HG02852 (cell line): ENCODE measurements around the gene TSPAN31.
"Not testable (repeated sequence)": the region's sequence is repeated elsewhere in the genome, so short reads cannot be mapped to it uniquely, and the experiment has no call there.

ENCODE experiments used
- ATAC-seq: cut with Tn5 transposase; IDR thresholded peaks from one replicate; pipeline ENCODE4 v1.9.1; 2021; ENCODE audit warnings: mild to moderate bottlenecking, moderate library complexity; ENCODE audit not compliant: unreplicated experiment

TSPAN31 gene

GRCh38 chr12:57721846-57722608 is 22.8 kb upstream of the TSPAN31 start:
- not testable (repeated sequence) for ATAC-seq

DNA sequence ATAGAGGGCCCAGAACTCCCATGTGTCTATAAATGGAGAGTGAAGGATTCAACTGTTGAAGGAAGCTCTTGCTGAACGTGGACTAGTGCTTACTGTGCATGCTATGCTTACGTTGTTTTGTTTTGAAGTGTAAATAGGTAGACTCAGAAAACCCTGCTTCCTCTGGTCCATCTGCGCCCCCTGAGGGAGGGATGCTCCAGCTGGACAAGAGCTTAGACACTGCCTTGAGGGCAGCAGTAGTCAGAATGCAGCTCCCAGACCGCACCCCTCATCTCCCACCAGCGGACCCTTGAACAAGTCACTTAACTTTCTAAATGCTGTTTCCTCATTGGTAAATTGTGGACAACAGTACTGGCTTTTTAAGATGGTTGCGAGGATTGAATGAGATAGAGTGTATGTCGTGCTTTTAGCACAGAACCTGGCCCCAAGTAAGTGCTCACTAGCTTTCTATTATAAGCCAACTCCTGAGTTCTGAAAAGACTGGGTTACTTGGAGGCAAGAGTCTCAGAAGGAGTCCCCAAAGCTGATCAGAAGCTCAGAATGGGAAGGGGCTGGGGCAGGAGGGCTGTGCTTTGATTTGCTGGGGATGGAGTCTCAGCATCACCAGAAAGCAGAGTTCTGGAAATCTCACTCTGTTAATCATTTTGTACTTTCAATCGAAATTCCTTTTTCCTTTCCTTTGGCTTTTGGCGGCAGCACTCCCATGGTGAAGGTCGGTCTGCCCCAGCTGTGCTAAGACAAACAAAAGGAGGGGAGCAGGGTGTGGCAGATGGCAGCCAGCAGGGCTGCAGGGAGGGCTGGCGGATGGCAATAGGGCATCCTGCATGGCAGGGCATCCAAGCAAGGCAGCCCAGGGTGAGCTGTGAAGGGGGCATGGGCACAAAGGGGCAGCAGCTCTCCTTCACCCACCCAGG is 21.9 kb upstream of the TSPAN31 start:
- no peak for ATAC-seq

- no peak for ATAC-seq
These were observed 21.2 kb upstream of the TSPAN31 start for GRCh38 chr12:57723630-57723962.

DNA sequence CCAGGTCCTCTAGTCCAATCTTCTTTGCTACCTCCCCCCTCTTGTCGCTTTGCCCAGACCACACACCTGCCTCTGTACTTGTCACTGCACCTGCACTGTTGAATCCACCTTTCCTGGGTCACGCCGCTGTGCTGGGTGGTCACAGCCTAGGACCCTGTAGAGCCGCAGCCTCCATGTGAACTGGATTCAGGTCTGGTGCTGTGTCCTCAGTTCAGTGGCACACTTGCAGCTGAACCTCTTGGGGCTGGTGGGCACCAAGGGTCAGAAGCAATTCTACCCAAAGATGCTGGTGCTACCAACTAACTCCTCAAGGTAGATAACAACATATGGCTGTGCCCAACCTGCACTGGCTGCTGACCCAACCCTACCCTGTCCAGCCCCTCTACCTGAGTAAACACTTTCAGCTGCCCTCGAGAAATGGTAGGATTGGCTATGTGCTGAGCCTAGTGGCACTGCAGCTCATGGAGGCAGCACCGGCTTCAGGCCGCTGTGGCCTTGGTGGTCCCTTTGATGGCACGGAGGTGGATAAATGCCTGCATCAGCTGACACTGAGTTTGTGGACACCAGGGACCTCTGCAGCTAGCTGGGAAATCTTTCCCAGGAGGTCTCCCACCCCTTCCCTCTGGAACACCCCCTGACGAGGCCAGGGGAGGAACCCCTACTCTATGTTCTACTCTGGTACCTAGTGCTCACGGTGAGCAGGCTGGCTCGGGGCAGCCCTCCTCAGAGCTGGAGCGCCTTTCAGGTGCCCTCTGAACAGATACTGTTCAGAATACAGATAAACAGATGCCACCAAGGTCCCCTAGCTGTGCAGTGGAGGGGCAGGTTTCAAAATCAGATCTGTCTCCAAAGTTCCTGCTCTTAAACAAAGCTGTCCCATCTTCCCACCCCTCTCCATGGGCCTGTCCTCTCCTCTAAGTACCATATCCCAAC is 20.6 kb upstream of the TSPAN31 start:
- ATAC-seq: no peak

DNA sequence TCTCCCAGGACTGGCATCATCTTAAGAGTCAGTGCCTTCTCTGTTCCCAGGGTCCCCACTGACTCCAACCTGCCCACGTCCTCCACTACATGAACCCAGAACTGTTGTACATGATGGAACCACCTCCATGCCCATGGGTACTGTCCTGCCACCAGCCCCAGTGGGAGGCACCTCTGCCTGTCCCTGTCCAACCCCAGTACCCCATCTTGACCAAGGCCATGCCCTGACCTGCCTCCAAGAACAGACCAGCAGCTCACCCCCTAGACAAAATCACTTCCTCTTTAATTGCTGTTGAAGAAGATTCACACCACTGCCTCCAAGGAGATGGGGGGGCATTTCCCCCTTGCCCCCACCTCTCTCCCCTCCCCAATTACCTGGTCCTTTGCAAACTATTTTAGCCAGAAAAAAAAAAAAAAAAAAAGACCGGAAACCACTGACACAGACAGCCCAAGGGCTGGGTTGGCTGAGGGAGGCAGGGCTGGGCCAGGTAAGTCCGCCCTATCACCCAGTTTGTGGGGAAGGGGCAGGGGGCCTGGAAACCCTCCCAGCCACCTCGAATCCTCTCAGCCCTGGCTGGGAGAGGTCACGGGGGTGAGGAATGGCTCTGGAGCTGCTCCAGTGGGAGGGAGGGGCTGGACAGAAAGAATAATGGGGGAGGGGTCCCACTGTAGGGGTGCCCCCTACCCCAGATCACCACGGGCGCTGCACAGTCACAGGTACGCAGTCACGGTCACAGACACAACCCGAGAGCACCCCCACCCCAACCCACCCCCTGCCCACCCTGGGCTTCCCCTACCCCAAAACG is 19.7 kb upstream of the TSPAN31 start:
- no peak for ATAC-seq

GRCh38 chr12:57725851-57726150 is 19.0 kb upstream of the TSPAN31 start:
- ATAC-seq: no peak

DNA sequence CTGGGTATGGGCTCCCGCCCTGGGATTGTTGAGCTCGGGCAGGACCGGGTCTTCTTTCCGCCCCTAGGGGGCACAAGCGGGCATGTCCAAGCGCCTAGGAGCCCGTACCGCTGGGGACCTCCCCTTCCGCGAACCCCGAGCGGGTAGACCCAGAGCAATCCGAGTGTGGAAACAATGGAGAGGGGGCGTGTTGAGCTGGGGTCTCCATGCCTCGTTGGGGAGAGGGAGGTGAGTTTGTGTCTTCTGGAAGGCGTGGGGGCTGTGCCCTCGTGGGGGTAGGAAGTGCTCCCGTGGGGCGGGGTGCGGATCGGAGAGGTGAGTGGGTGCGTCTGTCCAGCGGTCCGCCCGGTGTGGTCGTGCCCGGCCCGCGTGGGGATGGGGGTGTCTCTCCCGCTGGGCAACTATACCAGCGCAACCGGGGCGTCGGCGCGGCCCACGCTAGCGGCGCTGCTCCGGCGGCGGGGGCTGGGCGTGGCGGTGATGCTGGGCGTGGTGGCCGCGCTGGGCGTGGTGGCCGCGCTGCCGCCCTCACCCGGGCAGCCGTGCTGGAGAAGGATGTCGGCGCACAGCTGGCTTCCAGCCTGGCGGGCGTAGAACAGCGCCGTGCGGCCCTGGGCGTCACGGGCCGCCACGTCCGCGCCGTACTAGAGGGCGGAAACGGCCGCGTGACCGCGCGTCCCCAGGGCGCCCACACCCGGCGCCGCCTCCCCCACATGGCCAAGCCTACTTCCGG is 18.5 kb upstream of the TSPAN31 start:
- ATAC-seq: no peak

DNA sequence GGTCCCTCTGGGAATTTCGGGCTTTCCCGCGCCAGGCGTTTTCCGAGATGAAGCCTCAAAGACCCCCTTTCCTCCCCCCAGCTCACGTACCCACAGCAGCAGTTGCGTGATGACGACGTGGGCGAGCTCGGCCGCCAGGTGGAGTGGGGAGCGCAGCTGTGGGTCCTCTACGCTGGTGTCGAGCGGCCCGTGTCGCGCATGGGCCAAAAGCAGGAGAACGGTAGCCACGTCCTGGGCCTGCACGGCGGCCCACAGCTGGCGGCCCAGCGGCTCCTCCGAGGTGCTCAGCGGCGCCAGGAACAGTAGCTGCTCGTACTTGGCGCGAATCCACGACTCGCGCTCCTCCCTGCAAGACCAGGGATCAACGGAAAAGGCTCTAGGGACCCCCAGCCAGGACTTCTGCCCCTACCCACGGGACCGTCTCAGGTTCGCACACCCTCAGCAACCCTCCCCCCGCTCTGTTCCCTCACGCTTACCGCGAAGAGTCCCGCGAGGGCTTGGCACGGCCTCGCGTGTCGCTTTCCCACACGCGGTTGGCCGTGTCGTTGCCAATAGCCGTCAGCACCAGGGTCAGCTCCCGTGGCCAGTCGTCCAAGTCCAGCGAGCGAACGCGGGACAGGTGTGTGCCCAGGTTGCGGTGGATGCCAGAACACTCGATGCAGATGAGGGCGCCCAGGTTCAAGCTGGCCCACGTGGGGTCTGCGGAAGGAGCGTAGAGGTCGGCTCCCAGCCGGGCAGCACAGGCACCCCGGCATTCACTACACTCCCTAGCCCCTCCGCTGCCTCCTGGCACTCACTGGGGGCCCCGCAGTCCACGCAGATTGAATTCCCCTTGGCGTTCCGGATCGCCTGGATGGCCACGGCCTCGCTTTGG is 17.7 kb upstream of the TSPAN31 start:
- ATAC-seq: no peak

GRCh38 chr12:57727758-57728395 is 17.0 kb upstream of the TSPAN31 start:
- no peak for ATAC-seq

DNA sequence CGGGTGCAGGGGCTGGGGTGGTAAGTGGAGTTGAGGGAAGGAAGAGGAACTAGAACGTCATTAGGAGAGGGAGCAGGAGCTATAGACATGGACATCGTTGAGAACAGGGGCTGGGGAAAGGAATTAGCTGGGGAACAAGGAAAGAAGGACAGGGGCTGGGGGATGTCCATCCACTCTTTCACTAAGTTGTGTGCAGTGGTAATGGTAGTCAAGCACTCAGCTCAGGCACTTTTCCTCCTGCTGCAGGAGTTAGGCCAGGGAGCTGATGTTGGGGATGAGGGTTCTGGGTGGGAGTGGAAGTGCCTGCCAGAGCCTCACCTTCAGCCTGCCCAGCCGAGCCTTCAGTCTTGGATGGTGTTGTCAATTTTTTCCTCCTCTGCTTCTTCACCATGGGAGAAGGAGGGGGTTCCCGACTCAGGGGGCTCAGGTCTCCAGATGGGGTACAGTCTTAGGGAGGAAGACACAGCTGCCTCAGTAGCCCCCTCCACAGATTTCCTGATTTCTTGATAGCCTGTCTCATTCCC is 15.5 kb upstream of the TSPAN31 start:
- ATAC-seq: no peak

GRCh38 chr12:57730336-57731067 is 14.3 kb upstream of the TSPAN31 start:
- ATAC-seq: no peak

GRCh38 chr12:57731411-57732080 is 13.3 kb upstream of the TSPAN31 start:
- ATAC-seq: no peak

- ATAC-seq: no peak
These were observed 12.6 kb upstream of the TSPAN31 start for GRCh38 chr12:57732270-57732669.

- ATAC-seq: no peak
These were observed 11.9 kb upstream of the TSPAN31 start for GRCh38 chr12:57732726-57733593.

- no peak for ATAC-seq
These were observed 10.9 kb upstream of the TSPAN31 start for GRCh38 chr12:57733928-57734327.

GRCh38 chr12:57734591-57734990 is 10.2 kb upstream of the TSPAN31 start:
- no peak for ATAC-seq
